WTC11 (cell line): Measurements from ENCODE around the gene CLIC5. TPM values are rescaled to one million over a fixed set of nuclear protein-coding genes. Genes with fewer than 3 reads are reported as not detected.

ENCODE experiments used
- CTCF ChIP-seq: fragments of 200-600 bp; IDR thresholded peaks from 2 replicates; pipeline ENCODE4 v1.8.0; 2022; ENCODE audit warnings: antibody characterized with exemption
- EMX1 ChIP-seq: fragments of 250-450 bp; sonication (Bioruptor Pico); IDR thresholded peaks from 2 replicates; pipeline ENCODE4 v1.8.0; 2021; ENCODE audit warnings: mild to moderate bottlenecking
- FOXP1 ChIP-seq: sonication (generic); formaldehyde crosslinking; IDR thresholded peaks from 2 replicates; pipeline ENCODE4 v1.8.0; 2022; ENCODE audit warnings: missing genetic modification reagents, mild to moderate bottlenecking, moderate library complexity, borderline replicate concordance
- IRF1 ChIP-seq: sonication (generic); formaldehyde crosslinking; IDR thresholded peaks from 2 replicates; pipeline ENCODE4 v1.8.0; 2023; ENCODE audit warnings: missing genetic modification reagents
- PRDM15 ChIP-seq: sonication (generic); formaldehyde crosslinking; IDR thresholded peaks from 2 replicates; pipeline ENCODE4 v1.8.0; 2022; ENCODE audit warnings: missing genetic modification reagents
- SMAD4 ChIP-seq: sonication (generic); formaldehyde crosslinking; IDR thresholded peaks from 2 replicates; pipeline ENCODE4 v1.8.0; 2022; ENCODE audit warnings: mild to moderate bottlenecking, missing genetic modification reagents
- TP53 ChIP-seq: sonication (generic); formaldehyde crosslinking; IDR thresholded peaks from 2 replicates; pipeline ENCODE4 v1.8.1; 2023; ENCODE audit warnings: mild to moderate bottlenecking, missing genetic modification reagents
- ZNF232 ChIP-seq: sonication (generic); formaldehyde crosslinking; IDR thresholded peaks from 2 replicates; pipeline ENCODE4 v1.8.0; 2022; ENCODE audit warnings: mild to moderate bottlenecking, missing genetic modification reagents
- ZNF423 ChIP-seq: fragments of 250-450 bp; sonication (Bioruptor Pico); IDR thresholded peaks from 2 replicates; pipeline ENCODE4 v2.1.2; 2022; ENCODE audit warnings: mild to moderate bottlenecking, moderate library complexity
- total RNA-seq: library from RNA; stranded (reverse); gene quantifications from 3 replicates; pipeline ENCODE4 v1.2.3, GENCODE V29; 2021
- TF ChIP-seq, protein P1 (sequence below): fragments of 250-450 bp; sonication (Bioruptor Pico); IDR thresholded peaks from 2 replicates; pipeline ENCODE4 v1.9.0; 2021; ENCODE audit warnings: mild to moderate bottlenecking, borderline replicate concordance
- TF ChIP-seq, protein P2 (sequence below): sonication (generic); formaldehyde crosslinking; IDR thresholded peaks from 2 replicates; pipeline ENCODE4 v1.8.1; 2022; ENCODE audit warnings: missing genetic modification reagents, borderline replicate concordance
- TF ChIP-seq, protein P3 (sequence below): sonication (generic); formaldehyde crosslinking; IDR thresholded peaks from 2 replicates; pipeline ENCODE4 v1.8.0; 2022; ENCODE audit warnings: mild to moderate bottlenecking, missing genetic modification reagents

Gene CLIC5
- total RNA-seq, 1 experiment from 2014 or later, result 0.22 TPM

GRCh38 chr6:45843848-45844521 lies 171.7 kb downstream of the CLIC5 start (continued):
- TF ChIP-seq CTCF, result no peak
- no peak for TF ChIP-seq EMX1
- TF ChIP-seq ZNF423 (CRISPR knock-in tag), result no peak
- TF ChIP-seq, protein P1, sequence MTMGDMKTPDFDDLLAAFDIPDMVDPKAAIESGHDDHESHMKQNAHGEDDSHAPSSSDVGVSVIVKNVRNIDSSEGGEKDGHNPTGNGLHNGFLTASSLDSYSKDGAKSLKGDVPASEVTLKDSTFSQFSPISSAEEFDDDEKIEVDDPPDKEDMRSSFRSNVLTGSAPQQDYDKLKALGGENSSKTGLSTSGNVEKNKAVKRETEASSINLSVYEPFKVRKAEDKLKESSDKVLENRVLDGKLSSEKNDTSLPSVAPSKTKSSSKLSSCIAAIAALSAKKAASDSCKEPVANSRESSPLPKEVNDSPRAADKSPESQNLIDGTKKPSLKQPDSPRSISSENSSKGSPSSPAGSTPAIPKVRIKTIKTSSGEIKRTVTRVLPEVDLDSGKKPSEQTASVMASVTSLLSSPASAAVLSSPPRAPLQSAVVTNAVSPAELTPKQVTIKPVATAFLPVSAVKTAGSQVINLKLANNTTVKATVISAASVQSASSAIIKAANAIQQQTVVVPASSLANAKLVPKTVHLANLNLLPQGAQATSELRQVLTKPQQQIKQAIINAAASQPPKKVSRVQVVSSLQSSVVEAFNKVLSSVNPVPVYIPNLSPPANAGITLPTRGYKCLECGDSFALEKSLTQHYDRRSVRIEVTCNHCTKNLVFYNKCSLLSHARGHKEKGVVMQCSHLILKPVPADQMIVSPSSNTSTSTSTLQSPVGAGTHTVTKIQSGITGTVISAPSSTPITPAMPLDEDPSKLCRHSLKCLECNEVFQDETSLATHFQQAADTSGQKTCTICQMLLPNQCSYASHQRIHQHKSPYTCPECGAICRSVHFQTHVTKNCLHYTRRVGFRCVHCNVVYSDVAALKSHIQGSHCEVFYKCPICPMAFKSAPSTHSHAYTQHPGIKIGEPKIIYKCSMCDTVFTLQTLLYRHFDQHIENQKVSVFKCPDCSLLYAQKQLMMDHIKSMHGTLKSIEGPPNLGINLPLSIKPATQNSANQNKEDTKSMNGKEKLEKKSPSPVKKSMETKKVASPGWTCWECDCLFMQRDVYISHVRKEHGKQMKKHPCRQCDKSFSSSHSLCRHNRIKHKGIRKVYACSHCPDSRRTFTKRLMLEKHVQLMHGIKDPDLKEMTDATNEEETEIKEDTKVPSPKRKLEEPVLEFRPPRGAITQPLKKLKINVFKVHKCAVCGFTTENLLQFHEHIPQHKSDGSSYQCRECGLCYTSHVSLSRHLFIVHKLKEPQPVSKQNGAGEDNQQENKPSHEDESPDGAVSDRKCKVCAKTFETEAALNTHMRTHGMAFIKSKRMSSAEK (CRISPR knock-in tag), result no peak
- no peak for TF ChIP-seq PRDM15 (CRISPR knock-in tag)
- TF ChIP-seq ZNF232 (CRISPR knock-in tag), result no peak
- no peak for TF ChIP-seq FOXP1
- no peak for TF ChIP-seq IRF1 (CRISPR knock-in tag)
- no peak for TF ChIP-seq SMAD4 (CRISPR knock-in tag)
- TF ChIP-seq, protein P2, sequence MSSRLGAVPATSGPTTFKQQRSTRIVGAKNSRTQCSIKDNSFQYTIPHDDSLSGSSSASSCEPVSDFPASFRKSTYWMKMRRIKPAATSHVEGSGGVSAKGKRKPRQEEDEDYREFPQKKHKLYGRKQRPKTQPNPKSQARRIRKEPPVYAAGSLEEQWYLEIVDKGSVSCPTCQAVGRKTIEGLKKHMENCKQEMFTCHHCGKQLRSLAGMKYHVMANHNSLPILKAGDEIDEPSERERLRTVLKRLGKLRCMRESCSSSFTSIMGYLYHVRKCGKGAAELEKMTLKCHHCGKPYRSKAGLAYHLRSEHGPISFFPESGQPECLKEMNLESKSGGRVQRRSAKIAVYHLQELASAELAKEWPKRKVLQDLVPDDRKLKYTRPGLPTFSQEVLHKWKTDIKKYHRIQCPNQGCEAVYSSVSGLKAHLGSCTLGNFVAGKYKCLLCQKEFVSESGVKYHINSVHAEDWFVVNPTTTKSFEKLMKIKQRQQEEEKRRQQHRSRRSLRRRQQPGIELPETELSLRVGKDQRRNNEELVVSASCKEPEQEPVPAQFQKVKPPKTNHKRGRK, result no peak
- TF ChIP-seq TP53 (CRISPR knock-in tag), result no peak
- TF ChIP-seq, protein P3, sequence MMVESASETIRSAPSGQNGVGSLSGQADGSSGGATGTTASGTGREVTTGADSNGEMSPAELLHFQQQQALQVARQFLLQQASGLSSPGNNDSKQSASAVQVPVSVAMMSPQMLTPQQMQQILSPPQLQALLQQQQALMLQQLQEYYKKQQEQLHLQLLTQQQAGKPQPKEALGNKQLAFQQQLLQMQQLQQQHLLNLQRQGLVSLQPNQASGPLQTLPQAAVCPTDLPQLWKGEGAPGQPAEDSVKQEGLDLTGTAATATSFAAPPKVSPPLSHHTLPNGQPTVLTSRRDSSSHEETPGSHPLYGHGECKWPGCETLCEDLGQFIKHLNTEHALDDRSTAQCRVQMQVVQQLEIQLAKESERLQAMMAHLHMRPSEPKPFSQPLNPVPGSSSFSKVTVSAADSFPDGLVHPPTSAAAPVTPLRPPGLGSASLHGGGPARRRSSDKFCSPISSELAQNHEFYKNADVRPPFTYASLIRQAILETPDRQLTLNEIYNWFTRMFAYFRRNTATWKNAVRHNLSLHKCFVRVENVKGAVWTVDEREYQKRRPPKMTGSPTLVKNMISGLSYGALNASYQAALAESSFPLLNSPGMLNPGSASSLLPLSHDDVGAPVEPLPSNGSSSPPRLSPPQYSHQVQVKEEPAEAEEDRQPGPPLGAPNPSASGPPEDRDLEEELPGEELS, result no peak
- TF ChIP-seq, all 79 proteins: peak for 0
